Gastrocnemius medialis (tissue), 4 donors: ENCODE data around the gene DDI2.

Experiments
- POLR2A ChIP-seq, 2 donors: fragments of 450-650 bp; IDR thresholded peaks; one replicate each; pipeline ENCODE4 v1.6.1; 2017; ENCODE audit warnings: antibody characterized with exemption in 2 of 2, mild to moderate bottlenecking in 2 of 2, moderate library complexity in 2 of 2
- TF ChIP-seq, protein P1 (sequence below), 5 experiments: fragments of 450-650 bp in 3 of 5; fragments of 200-600 bp in 2 of 5; sonication (generic) in 2 of 5; IDR thresholded peaks in 4 of 5; conservative IDR thresholded peaks in 1 of 5; 1 replicate in 4 of 5; 2 replicates in 1 of 5; pipeline ENCODE4 v1.5.1; 2016 to 2019; ENCODE audit warnings: antibody characterized with exemption in 5 of 5, mild to moderate bottlenecking in 3 of 5, moderate library complexity in 3 of 5

- no peak for TF ChIP-seq POLR2A (IDR thresholded peaks at IDR 0.05)
- TF ChIP-seq, protein P1, sequence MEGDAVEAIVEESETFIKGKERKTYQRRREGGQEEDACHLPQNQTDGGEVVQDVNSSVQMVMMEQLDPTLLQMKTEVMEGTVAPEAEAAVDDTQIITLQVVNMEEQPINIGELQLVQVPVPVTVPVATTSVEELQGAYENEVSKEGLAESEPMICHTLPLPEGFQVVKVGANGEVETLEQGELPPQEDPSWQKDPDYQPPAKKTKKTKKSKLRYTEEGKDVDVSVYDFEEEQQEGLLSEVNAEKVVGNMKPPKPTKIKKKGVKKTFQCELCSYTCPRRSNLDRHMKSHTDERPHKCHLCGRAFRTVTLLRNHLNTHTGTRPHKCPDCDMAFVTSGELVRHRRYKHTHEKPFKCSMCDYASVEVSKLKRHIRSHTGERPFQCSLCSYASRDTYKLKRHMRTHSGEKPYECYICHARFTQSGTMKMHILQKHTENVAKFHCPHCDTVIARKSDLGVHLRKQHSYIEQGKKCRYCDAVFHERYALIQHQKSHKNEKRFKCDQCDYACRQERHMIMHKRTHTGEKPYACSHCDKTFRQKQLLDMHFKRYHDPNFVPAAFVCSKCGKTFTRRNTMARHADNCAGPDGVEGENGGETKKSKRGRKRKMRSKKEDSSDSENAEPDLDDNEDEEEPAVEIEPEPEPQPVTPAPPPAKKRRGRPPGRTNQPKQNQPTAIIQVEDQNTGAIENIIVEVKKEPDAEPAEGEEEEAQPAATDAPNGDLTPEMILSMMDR (IDR thresholded peaks at IDR 0.05 in 4 of 5, conservative IDR thresholded peaks at IDR 0.05 in 1 of 5) = no peak
These were observed 59.7 kb downstream of the DDI2 start for GRCh38 chr1:15676688-15677661.
